ENCODE results near the gene TBATA.

Gene TBATA

DNA sequence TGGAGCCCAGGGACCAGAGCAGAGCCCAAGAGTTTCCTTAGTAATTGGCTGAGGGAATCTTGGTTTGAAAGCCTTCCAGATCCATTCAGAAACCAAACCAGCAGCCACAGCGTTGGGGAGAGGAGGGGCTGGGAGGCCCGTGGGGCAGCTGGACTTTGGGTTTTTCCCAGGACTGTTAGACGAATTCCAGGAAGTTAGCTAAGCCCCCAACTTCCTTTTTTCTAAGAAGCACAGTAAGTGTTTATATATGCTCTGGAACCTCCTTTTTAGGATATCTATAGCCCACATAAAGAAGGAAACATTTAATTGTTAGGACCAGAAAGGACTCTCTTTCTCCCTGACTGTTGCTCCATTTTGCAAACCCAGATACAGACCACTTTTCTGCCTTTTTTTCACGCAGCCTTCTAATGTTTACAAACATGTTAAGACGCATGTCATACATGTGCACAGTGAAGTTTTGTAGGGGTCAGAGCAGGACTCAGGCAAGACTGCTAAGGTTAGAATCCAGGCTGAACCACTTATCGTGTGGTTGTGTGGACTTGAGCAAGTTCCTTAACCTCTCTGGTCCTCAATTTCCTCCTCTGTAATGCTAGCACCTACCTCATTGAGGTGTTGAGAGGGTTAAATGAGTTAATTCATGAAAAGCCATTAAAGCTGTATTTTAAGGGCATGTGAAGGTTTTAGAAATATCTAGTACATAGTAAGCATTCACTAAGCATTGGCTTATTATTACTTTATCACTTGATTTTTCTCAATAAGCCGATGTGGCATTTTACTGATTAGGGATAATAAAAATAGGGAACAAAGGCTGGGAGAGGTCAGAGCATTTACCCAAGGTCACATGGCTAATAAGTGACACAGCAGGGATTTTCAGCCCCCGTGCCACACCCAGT, 42.4 kb downstream of the TBATA start:
- DNase-seq (ENCODE audit: low spot score), result peak; percentile 7

DNA sequence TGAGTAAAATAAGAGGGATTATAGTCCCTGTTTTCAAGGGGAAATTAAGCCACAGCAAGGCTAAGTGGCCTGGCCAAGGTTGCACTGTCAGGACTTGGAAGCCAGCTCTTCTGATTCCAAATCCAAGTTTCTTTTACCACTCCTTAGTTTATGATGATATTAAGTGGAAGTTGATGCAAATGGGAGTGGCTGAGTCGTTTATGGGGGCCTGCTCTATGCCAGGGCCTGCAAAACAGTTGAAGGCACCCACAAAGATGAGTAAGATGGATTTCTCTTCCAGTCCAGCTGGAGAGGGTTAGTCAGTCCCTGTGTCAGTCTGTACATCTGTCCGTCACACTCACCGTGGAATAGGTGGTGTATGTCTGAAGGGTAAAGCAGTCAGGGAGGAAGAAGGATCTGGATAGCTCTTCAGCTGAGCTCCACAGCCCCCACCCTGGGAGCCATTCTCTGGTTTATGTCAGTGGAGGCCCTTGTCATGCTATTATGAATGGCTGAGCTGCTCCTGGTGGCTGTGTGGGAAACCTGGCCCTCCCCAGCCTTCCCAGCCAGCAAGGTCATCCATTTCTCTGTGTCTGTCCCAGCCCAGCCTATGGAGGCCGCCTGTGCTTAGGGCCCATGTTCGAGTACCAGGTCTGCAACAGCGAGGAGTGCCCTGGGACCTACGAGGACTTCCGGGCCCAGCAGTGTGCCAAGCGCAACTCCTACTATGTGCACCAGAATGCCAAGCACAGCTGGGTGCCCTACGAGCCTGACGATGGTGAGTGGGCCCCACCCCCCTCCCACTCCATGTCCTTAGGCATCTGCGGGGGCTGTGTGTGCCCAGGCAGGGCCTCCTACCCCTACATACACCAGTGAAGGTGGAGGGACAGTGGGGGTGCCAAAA, 44.5 kb downstream of the TBATA start:
- no peak for DNase-seq (ENCODE audit: low spot score)

- DNase-seq (ENCODE audit: low spot score), result no peak
Observed at GRCh38 chr10:70738761-70739121, 46.4 kb downstream of the TBATA start.

- DNase-seq (ENCODE audit: low spot score), result no peak
Observed at GRCh38 chr10:70738006-70738760, 47.0 kb downstream of the TBATA start.

- no peak for DNase-seq (ENCODE audit: low spot score)
Observed at GRCh38 chr10:70737250-70737649, 47.9 kb downstream of the TBATA start.

DNA sequence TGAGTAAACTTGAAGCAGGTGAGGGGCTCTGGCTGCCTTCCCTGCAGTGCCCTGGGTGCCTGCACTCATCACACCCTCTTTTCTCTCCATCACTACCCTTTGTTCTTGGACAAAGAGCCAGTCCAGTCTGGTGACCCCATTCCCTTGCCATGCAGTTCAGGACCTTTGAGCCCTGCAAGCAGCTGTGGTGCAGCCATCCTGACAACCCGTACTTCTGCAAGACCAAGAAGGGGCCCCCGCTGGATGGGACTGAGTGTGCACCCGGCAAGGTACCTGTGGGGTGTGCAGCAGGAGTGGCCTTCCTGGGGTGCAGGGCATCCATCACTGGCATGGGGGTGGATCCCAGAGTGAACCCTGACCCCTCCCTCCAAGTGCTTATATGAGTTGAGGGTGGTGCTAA, 48.7 kb downstream of the TBATA start:
- DNase-seq (ENCODE audit: low spot score), result no peak

- no peak for DNase-seq (ENCODE audit: low spot score)
Observed at GRCh38 chr10:70735161-70735560, 50.0 kb downstream of the TBATA start.

- no peak for DNase-seq (ENCODE audit: low spot score)
Observed at GRCh38 chr10:70733051-70733450, 52.1 kb downstream of the TBATA start.

DNA sequence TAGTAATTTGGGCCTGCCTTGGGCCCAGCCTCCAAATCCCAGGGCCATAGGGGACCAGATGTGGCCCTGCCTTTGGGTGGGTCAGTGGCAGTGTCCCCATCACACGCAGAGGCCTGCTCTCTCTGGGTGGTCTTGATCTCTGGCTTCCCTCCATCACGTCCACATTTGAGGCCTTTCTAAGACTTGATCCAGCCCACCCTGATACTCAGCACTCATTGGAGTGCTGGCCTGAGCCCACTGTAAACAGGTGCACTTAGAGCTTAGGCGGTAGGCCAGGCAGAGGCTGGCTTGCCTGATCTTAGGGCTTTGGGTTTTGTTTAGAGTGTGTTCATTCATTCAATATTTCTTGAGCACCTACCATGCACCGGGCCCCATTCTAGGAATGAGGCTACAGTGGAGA, 52.6 kb downstream of the TBATA start:
- no peak for DNase-seq (ENCODE audit: low spot score)

GRCh38 chr10:70730955-70731354, 54.2 kb downstream of the TBATA start:
- no peak for DNase-seq (ENCODE audit: low spot score)

DNA sequence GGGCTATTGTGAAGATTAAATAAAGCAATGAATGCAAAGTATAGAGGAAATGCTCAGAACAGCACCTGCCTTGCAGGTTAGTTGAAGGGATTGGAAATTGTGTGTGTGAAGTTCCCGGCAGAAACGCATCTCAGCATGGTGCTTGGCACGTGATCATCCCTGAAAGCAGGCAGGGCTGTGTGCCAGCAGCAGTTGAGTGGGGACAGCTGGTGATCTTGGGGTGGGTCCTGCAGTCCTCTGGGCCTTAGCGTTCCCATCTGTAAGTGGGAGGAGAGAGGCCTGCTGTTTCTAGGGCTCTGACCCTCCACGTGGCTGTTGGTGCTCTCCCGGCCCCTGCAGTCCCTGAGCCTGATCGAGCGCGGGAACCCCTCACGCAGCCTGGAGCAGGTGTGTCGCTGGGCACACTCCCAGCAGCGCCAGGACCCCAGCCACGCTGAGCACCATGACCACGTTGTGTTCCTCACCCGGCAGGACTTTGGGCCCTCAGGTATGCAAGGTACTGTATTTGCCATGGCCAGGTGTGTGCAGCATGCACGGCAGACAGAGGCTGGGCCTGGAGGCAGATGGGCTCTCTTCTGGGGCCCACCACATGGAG, 55.3 kb downstream of the TBATA start:
- DNase-seq (ENCODE audit: low spot score), result no peak

DNA sequence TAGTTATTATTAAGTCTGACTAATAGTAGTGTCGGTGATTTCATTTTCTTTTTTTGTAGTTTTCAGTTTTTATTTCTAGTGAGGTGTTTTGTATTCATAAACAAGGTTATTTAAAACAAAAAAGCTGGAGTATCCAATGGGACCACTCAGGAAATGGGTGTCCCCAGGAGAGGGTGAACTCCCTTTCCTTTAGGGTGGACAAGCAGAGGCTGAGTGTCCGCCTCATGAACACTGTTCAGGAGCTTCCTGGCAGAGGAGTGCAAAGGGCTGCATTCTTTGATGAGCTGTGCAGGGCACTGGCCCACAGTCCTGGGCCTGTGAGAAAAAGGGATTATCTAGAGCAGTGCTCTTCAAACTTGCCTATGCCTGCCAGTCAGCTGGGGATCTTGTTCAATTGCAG, 56.8 kb downstream of the TBATA start:
- no peak for DNase-seq (ENCODE audit: low spot score)

DNA sequence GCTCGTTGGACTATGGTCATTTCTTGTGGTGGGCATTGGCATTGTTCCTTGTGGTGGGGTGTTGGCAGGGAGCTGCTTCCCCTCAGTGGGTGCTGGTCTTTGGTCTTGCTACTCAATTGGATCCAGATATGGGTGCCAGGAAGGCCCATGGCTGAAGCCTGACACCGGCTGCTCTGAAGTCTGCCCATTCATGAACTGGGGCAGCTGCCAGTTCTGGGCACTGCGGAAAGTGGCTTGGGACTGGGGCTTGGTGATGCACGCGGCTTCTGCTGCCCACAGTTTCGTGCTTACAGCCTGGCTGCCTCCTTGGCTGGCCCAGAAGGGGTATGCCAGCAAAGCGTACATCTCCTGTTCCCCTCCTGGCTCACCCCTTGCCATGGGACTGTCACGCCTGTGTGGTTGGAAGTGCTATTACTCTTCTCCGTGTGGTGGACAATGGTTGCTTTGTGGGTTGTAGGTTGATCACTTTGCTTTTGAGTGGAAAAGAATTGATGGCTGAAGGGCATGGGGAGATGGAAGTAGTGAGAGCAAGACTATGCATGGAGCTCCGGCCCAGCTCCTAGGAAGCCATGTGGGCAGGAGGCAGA, 58.2 kb downstream of the TBATA start:
- no peak for DNase-seq (ENCODE audit: low spot score)

DNA sequence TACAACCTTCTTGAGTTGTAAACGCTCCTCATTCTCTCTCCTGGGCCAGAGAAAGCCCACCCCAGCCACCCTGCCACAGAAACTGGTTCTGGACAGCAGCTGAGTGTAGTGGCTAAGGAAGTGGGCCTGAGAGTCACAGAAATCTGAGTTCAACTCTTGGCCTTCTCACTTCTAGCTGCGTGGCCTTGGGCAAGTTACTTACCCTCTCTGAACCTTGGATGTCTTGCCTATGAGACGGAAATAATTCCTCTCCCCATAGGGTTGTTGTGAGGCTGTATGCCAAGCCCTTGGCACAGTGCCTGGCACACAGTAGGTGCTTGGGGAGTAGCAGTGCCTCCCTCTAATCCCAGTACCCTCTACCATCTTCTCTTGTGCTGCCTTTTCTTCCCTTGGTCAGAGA, 61.4 kb downstream of the TBATA start:
- DNase-seq (ENCODE audit: low spot score), result no peak

DNA sequence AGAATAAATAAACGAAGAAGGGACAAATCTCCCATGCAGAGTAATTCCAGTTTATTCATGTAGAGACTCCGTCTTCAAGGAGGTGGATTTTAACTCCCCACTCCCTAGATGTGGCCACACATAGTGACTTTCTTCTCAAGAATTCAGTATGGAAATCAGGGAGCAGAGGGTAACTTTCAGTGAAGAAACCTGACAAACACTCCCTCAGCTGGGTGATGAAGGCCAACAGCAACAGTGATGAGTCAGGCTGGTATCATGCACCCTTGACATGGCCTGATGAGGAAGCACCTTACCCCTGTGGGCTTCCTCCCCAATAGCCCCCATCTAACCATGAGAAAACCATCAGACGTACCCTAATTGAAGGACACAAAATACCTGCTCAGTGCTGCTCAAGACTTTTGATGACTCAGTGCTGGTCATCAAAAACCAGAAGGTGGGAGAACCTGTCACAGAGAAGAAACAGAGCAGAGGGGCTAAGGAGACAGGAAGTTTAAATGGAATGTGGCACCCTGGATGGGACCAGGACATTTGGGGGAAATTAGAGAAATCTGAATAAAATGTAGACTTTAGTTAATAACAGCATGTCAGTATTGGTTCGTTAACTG, 62.3 kb downstream of the TBATA start:
- DNase-seq (ENCODE audit: low spot score), result peak; percentile 22
